Stimulated activated CD4-positive, alpha-beta T cell treated with anti-CD3 and anti-CD28 coated beads, Interleukin-15, amount 100 ng/mL, for 24 hours (primary cell): Measurements from ENCODE around the gene ZNF491.
A peak's percentile ranks its signal among the peaks of the same experiment; 100 is the strongest.
"Not testable (repeated sequence)": the region's sequence is repeated elsewhere in the genome, so short reads cannot be mapped to it uniquely, and the experiment has no call there.

Experiments used
- DNase-seq: peaks from one replicate; pipeline ENCODE4 v3.0.0-alpha.2; 2020

The ZNF491 gene

DNA sequence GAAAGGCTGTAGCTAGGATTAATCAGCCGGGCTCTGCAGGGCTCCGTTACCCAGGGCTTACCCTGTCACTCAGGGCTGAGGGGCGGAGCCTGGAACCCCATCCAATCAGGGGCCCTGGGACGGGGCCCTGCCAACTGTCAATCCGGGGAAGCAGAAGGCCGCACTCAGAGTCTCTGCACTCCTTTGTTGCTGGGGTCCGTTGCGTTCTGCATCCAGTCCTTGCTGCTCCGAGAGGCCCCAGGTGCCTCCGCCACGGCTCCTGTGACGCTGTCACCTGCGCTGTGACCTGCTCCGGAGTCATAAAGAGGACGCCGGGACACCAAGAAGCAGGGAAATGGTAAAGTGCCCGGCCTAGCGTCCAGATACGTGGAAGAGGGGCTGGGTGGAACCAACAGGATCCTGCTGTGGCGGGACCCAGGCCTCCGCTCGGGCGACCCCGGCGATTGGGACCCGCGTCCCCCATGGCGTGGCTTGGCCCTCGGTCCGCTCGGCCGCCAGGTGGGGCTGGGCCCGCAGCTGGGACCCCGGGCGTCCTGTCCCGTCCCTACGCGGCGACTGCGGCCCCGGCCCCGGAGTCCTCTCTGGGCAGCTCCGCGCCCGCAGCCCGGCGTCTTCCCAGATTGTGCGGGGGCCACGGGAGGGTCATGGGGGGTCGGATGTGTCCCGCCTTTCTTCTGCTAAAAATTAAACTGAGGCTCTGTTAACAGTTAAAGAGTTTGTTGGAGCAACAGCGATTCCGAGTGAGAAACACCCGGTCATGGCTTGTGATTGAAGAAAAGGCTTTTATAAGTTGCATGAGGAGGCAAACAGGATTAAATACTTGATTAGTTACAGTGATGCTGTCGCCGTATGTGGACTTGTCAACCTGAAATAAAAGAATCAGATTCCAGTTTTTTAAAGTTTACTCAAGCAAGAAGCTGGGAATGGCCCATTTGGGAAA lies at the start of gene ZNF491:
Gene ZNF491, plus strand, starts transcription at position 133 of the 940 bp plus-strand sequence. CDS start 7,431 bp downstream, outside the sequence.
- peak; percentile 95 for DNase-seq

- DNase-seq = no peak
These were observed 48.6 kb upstream of the ZNF491 start for GRCh38 chr19:11749751-11750150.

DNA sequence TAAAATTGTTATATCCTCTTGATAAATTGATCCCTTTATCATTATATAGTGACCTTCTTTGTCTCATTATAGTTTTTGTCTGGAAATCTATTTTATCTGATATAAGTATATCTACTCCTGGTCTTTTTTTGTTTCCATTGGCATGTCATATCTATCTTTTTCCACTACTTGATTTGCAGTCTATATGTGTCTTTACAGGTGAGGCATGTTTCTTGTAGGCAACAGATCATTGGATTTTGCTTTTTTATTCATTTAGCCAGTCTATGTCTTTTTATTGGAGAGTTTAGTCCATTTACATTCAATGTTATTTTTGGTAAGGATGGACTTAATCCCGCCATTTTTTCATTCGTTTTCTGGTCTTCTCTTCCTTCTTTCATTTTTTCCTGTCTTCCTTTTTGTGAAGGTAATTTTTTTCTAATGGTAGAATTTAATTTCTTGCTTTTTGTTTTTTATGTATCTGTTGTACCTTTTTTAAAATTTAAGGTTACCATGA lies 46.0 kb upstream of the ZNF491 start:
- no peak for DNase-seq

DNA sequence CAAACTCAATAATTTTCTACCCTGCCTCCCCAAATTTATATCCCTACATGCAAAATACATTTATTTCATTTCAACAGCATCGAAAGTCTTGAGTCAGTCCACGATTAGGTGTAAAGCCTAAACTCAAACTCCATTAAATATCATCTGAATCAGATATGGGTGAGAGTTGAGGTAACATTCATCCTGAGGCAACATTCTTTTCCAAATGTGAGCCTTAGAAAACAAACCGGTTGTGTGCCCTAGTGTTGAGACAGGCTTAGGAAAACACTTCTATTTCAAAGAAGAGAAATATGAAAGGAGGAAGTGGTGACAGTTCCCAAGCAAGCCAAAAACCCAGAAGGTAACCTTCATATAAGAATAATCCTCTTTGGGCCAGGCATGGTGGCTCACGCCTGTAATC lies 43.7 kb upstream of the ZNF491 start:
- no peak for DNase-seq

GRCh38 chr19:11756965-11757364 lies 41.4 kb upstream of the ZNF491 start:
- no peak for DNase-seq

GRCh38 chr19:11759805-11760204 lies 38.5 kb upstream of the ZNF491 start:
- no peak for DNase-seq

DNA sequence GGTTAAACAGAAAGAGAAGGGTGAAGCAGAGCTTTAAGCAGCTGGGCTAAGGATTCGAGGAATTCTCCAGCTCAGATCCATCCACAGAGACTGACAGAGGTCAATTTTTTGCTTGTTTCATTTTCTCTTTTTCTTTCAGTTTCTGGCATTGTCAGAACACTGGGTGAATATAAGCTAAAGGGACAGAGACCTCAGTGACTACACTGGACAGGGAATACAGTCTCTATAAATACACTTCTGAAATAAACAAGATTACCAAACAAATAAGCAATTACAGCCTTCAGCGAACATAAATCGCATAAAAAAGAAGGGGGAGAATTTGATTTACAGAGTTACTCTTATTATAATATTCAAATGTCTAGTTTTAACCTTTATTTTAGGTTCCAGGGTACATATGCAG lies 35.2 kb upstream of the ZNF491 start:
- no peak for DNase-seq

- no peak for DNase-seq
These were observed 34.7 kb upstream of the ZNF491 start for GRCh38 chr19:11763611-11764010.

GRCh38 chr19:11766597-11767591 lies 31.4 kb upstream of the ZNF491 start, which contains the start of gene ZNF441:
Gene ZNF441, plus strand, starts transcription at chr19:11767000. Its CDS starts 194 bp downstream, at chr19:11767194.
- DNase-seq = peak; percentile 98

GRCh38 chr19:11767633-11768133 lies 30.6 kb upstream of the ZNF491 start:
- DNase-seq = peak; percentile 47

DNA sequence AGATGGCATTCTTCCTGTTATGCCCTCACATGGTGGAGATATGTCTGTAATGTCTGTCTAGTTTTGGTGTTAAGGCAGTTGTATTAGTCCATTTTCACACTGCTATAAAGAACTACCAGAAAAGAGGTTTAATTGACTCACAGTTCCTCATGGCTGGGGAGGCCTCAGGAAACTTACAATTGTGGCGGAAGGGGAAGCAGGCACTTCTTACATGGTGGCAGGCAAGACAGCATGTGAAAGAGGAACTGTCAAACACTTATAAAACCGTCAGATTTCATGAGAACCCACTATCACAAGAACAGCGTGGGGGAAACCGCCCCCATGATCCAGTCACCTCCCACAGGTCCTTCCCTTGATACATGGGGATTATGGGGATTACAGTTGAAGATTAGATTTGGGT lies 28.3 kb upstream of the ZNF491 start:
- no peak for DNase-seq

- DNase-seq = not testable (repeated sequence)
These were observed 26.8 kb upstream of the ZNF491 start for GRCh38 chr19:11771520-11771919.

GRCh38 chr19:11776669-11777068 lies 21.7 kb upstream of the ZNF491 start:
- DNase-seq = not testable (repeated sequence)

- no peak for DNase-seq
These were observed 17.8 kb upstream of the ZNF491 start for GRCh38 chr19:11780431-11781020.

DNA sequence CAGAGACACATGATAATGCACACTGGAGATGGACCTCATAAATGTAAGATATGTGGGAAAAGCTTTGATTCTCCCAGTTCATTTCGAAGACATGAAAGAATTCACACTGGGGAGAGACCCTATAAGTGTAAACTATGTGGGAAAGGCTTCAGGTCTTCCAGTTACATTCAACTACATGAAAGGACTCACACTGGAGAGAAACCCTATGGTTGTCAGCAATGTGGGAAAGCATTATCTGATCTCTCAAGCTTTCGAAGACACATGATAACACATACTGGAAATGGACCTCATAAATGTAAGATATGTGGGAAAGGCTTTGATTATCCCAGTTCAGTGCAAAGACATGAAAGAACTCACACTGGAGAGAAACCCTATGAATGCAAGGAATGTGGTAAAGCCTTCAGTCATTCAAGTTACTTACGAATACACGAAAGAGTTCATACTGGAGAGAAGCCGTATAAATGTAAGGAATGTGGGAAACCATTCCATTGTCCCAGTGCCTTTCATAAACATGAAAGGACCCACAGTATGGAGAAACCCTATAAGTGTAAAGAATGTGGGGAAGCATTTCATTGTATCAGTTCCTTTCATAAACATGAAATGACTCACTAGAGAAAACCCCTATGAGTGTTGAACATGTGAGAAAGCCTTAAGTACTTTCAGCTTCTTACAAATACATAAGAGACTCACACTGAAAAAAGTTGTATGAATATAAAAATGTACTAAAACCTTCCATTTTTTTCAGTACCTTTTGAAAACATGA lies 16.8 kb upstream of the ZNF491 start:
- DNase-seq = no peak

DNA sequence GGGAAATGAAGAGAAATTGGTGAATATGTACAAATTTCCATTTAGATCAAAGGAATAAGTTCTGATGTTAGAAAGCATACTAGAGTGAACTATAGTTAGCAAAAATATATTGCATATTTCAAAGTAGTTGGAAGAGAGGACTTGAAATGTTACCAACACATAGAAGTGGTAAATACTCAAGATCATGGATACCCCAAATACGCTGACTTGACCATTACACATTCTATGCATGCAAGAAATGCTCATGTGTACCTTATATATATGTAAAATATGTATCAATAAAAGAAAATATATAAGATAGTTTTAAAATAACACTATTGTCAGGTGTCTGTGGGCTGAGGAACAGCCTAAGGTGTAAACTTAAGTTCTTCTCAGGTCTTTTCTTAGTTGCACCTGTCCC lies 14.6 kb upstream of the ZNF491 start:
- no peak for DNase-seq

DNA sequence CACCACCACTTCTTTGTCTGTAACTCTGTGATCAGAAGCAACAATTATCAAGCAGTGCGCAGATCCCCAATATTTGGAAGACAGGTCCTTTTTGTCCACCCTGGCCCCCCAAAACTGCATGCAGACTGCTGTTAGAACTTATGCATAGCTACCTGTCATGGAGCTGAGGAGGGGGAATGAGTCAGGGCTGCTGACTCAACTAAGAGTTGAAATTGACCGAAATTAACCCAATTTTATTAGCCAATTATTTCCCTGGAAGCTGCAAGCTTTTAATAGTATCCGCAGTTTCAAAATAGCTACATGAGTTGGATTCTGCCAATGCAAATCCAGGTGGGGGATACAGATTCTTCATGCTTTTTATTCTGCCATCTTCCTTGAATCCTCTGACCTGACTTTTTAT lies 14.0 kb upstream of the ZNF491 start:
- DNase-seq = no peak

- no peak for DNase-seq
These were observed 10.8 kb upstream of the ZNF491 start for GRCh38 chr19:11787536-11787935.

DNA sequence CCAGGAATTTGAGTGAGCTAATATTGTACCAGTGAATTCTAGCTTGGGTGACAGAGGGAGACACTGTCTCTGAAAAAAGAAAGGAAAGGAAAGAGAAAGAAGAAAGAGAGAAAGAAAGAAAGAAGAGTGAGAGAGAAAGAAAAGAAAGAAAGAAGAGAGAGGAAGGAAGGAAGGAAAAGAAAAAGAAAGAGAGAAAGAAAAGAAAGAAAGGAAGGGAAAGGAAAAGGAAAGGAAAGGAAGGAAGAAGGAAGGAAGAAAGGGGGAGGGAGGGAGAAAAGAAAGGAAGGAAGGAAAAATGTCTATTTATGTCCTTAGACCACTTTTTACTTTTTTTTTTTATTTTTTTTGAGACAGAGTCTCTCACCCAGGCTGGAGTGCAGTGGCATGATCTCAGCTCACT lies 5.4 kb upstream of the ZNF491 start:
- DNase-seq = no peak

- DNase-seq = peak; percentile 87
These were observed 832 bp upstream of the ZNF491 start for GRCh38 chr19:11797491-11797890.

- no peak for DNase-seq
These were observed 8.2 kb downstream of the ZNF491 start for GRCh38 chr19:11806354-11807098.
